HepG2 (cell line): Measurements from ENCODE around the gene SHFL. TPM values are rescaled to one million over a fixed set of nuclear protein-coding genes. Genes with fewer than 3 reads are reported as not detected.

Experiments
- ATAC-seq: fragments of 200-7000 bp; cut with Tn5 transposase; 3 replicates; pipeline ENCODE4 v1.9.1; 2020; ENCODE audit warnings: mild to moderate bottlenecking, moderate library complexity
- BruUV-seq: library from RNA; stranded (reverse); fragments of 400-500 nt; replicated peaks from 2 replicates; lab custom pipeline; 2021; lab: Mats Ljungman, UMichigan
- CTCF ChIA-PET: fragments of 300-600 bp; formaldehyde crosslinking; extraction: SDS; loops from one replicate; lab custom pipeline; 2021; ENCODE audit warnings: low total read pairs, inconsistent platforms, low intra/inter-chr PET ratio; lab: Yijun Ruan, JAX
- POLR2A ChIA-PET: fragments of 350-600 bp; sonication (Branson Sonifier 250); formaldehyde crosslinking; loops from one replicate; lab custom pipeline; 2020; ENCODE audit warnings: antibody characterized with exemption, inconsistent platforms; lab: Yijun Ruan, JAX
- DNase-seq: peaks from one replicate; pipeline ENCODE4 v3.0.0-alpha.2; 2015; ENCODE audit warnings: low spot score
- FAIRE-seq: peaks from 3 replicates; lab custom pipeline; 2011; peaks lifted over from hg19 to GRCh38; lab: Jason Lieb, UNC
- H2AFZ ChIP-seq: one replicate; pipeline ENCODE4 v1.6.1; 2011; ENCODE audit warnings: low read length, inconsistent platforms
- H3K27ac ChIP-seq: fragments of 300-600 bp; 3 replicates; pipeline ENCODE4 v1.8.0; 2011; ENCODE audit warnings: mixed run types, mild to moderate bottlenecking, mixed read lengths, low read length, inconsistent platforms; ENCODE audit not compliant: insufficient read depth; ENCODE audit errors: extremely low read length
- H3K27me3 ChIP-seq, 2 experiments: fragments of 200-600 bp in 1 of 2; 2 replicates in 1 of 2; 3 replicates in 1 of 2; pipeline versions ENCODE4 v1.6.0 to v1.8.0; 2011; ENCODE audit warnings: low read length in 2 of 2, mild to moderate bottlenecking in 2 of 2, moderate library complexity in 2 of 2, inconsistent platforms in 1 of 2; ENCODE audit not compliant: insufficient read depth in 2 of 2, control insufficient read depth in 1 of 2
- H3K36me3 ChIP-seq, 2 experiments: fragments of 200-600 bp in 1 of 2; replicated peaks in 1 of 2; 2 replicates in 1 of 2; 3 replicates in 1 of 2; pipeline versions ENCODE4 v1.5.1 to v1.8.0; 2011; ENCODE audit warnings: low read length in 2 of 2, inconsistent platforms in 1 of 2; ENCODE audit not compliant: insufficient read depth in 2 of 2, control insufficient read depth in 1 of 2
- H3K4me1 ChIP-seq: 2 replicates; pipeline ENCODE4 v1.5.1; 2012; ENCODE audit warnings: low read length, inconsistent platforms; ENCODE audit not compliant: insufficient read depth
- H3K4me2 ChIP-seq: 2 replicates; pipeline ENCODE4 v1.6.0; 2011; ENCODE audit warnings: low read depth, low read length, inconsistent platforms
- H3K4me3 ChIP-seq, 3 experiments: fragments of 200-600 bp in 1 of 3; sonication (generic), shearing (Covaris generic) in 1 of 3; replicated peaks in 1 of 3; 2 replicates each; pipeline ENCODE4 v1.5.1; 2011 to 2016; ENCODE audit warnings: low read length in 3 of 3, inconsistent platforms in 2 of 3, low read depth in 2 of 3, mild to moderate bottlenecking in 2 of 3, control low read depth in 1 of 3, mixed read lengths in 1 of 3; ENCODE audit not compliant: insufficient read depth in 1 of 3
- H3K79me2 ChIP-seq: one replicate; pipeline ENCODE4 v1.6.1; 2011; ENCODE audit warnings: low read length, inconsistent platforms; ENCODE audit not compliant: insufficient read depth
- H3K9ac ChIP-seq: 2 replicates; pipeline ENCODE4 v1.6.0; 2011; ENCODE audit warnings: mild to moderate bottlenecking, low read depth, low read length, inconsistent platforms; ENCODE audit not compliant: insufficient read depth
- H3K9me3 ChIP-seq: 2 replicates; pipeline ENCODE4 v1.5.1; 2012; ENCODE audit warnings: mild to moderate bottlenecking, low read length
- H4K20me1 ChIP-seq: 2 replicates; pipeline ENCODE4 v1.6.0; 2011; ENCODE audit warnings: inconsistent platforms, mild to moderate bottlenecking, low read length, moderate library complexity; ENCODE audit not compliant: insufficient read depth
- ASH2L ChIP-seq: fragments of 300-600, 200-600 bp; sonication (generic); IDR thresholded peaks from 2 replicates; pipeline ENCODE4 v1.7.0; 2017; ENCODE audit warnings: low read depth, mild to moderate bottlenecking, moderate library complexity, mixed read lengths, low read length; ENCODE audit not compliant: insufficient read length
- CCDC6 ChIP-seq: sonication (generic); formaldehyde crosslinking; IDR thresholded peaks from 2 replicates; pipeline ENCODE4 v1.8.1; 2022; ENCODE audit warnings: mild to moderate bottlenecking, missing genetic modification reagents, moderate library complexity
- EED ChIP-seq: sonication (generic); formaldehyde crosslinking; IDR thresholded peaks from 2 replicates; pipeline ENCODE4 v1.5.0; 2020; ENCODE audit warnings: mild to moderate bottlenecking, missing genetic modification reagents
- HCFC1 ChIP-seq: fragments of 150-350 bp; IDR thresholded peaks from 2 replicates; pipeline ENCODE4 v1.6.1; 2014; ENCODE audit warnings: low read depth, low read length
- HNRNPLL ChIP-seq: fragments of 200-400 bp; formaldehyde crosslinking; IDR thresholded peaks from 2 replicates; pipeline ENCODE4 v1.6.1; 2017; ENCODE audit warnings: mild to moderate bottlenecking, low read depth, low read length; ENCODE audit not compliant: poor library complexity, severe bottlenecking
- KLF6 ChIP-seq: IDR thresholded peaks from 2 replicates; pipeline ENCODE4 v1.8.0; 2016; ENCODE audit warnings: missing biosample characterization, missing genetic modification reagents
- MYNN ChIP-seq: sonication (generic); formaldehyde crosslinking; IDR thresholded peaks from 2 replicates; pipeline ENCODE4 v1.4.0; 2020; ENCODE audit warnings: mild to moderate bottlenecking, low read depth, missing genetic modification reagents
- POLR2A ChIP-seq, 2 experiments: IDR thresholded peaks; 2 replicates each; pipeline ENCODE4 v1.6.1; 2011; ENCODE audit warnings: low read depth in 2 of 2, low read length in 2 of 2, mild to moderate bottlenecking in 1 of 2, moderate library complexity in 1 of 2; ENCODE audit not compliant: insufficient read depth in 1 of 2
- RBM22 ChIP-seq: fragments of 200-400 bp; formaldehyde crosslinking; optimal IDR thresholded peaks from 2 replicates; pipeline ENCODE3; 2017; ENCODE audit warnings: mild to moderate bottlenecking, low read length, moderate library complexity
- RERE ChIP-seq: IDR thresholded peaks from 2 replicates; pipeline ENCODE4 v1.6.1; 2016; ENCODE audit warnings: low read depth, missing genetic modification reagents, missing compliant biosample characterization
- SMARCE1 ChIP-seq: fragments of 450-650 bp; IDR thresholded peaks from 2 replicates; pipeline ENCODE4 v1.6.1; 2017; ENCODE audit warnings: borderline replicate concordance
- SRF ChIP-seq: IDR thresholded peaks from 2 replicates; pipeline ENCODE4 v1.6.1; 2011; ENCODE audit warnings: mild to moderate bottlenecking, low read depth, low read length, moderate library complexity
- SRSF1 ChIP-seq: fragments of 200-400 bp; formaldehyde crosslinking; optimal IDR thresholded peaks from 2 replicates; pipeline ENCODE3; 2017; ENCODE audit warnings: mild to moderate bottlenecking, low read depth, low read length, moderate library complexity
- SRSF4 ChIP-seq: fragments of 200-400 bp; formaldehyde crosslinking; IDR thresholded peaks from one replicate; pipeline ENCODE4 v1.6.1; 2018; ENCODE audit warnings: mild to moderate bottlenecking, low read depth, low read length, moderate library complexity; ENCODE audit not compliant: poor library complexity, severe bottlenecking
- SRY ChIP-seq: sonication (generic); formaldehyde crosslinking; IDR thresholded peaks from 2 replicates; pipeline ENCODE4 v1.8.0; 2022; ENCODE audit warnings: mild to moderate bottlenecking, missing genetic modification reagents
- TBL1XR1 ChIP-seq: fragments of 150-350 bp; IDR thresholded peaks from 2 replicates; pipeline ENCODE4 v1.6.1; 2014; ENCODE audit warnings: borderline replicate concordance, low read length; ENCODE audit not compliant: partially characterized antibody
- ZNF343 ChIP-seq: sonication (generic); formaldehyde crosslinking; IDR thresholded peaks from 2 replicates; pipeline ENCODE4 v1.4.0; 2020; ENCODE audit warnings: mild to moderate bottlenecking, missing genetic modification reagents
- ZNF570 ChIP-seq: sonication (generic); formaldehyde crosslinking; IDR thresholded peaks from 2 replicates; pipeline ENCODE4 v1.4.0; 2020; ENCODE audit warnings: mild to moderate bottlenecking, missing genetic modification reagents, borderline replicate concordance
- WGBS: methylation state at CpG from one replicate; pipeline ENCODE4 v1.1.6; 2017; ENCODE audit warnings: low lambda C conversion rate; 5-methylcytosine and 5-hydroxymethylcytosine counted together
- in situ Hi-C: cut with HindIII; loops from 2 replicates; pipeline ENCODE4 v1.10.0; 2017; ENCODE audit warnings: low pct_unique_long_range_greater_than_20kb; ENCODE audit not compliant: extremely low pct_ligation_motif_present
- intact Hi-C: fragments of 100-400 bp; cut with micrococcal nuclease; formaldehyde crosslinking; loops from one replicate; pipeline ENCODE4 v1.10.0; 2022; ENCODE audit not compliant: unreplicated experiment
- polyA plus RNA-seq, 8 experiments: library from polyadenylated mRNA; depleted of rRNA in 3 of 8; stranded (reverse) in 7 of 8; unstranded in 1 of 8; fragments of >200 nt; fragmentation: Illumina TruSeq in 4 of 8; extraction: Trizol in 4 of 8; gene quantifications; 2 replicates each; pipeline versions ENCODE4 v1.2.1 to v1.2.3, GENCODE V29; 2011 to 2016; ENCODE audit warnings: low read depth in 4 of 8, missing spikeins in 1 of 8, mixed read lengths in 1 of 8; ENCODE audit not compliant: insufficient read depth in 1 of 8
- total RNA-seq, 5 experiments: library from RNA; depleted of rRNA; stranded (reverse); fragments of >200 nt; fragmentation: Illumina TruSeq; extraction: Trizol; gene quantifications; 2 replicates each; pipeline ENCODE4 v1.2.3, GENCODE V29; 2016; ENCODE audit warnings: low read depth in 1 of 5

SHFL gene
- total and polyA plus RNA-seq, 2 of the 13 experiments (the other 11 are each of a cell fraction or from before 2014, with no cell fraction given), result 12.3 to 36.4 TPM

- ChIA-PET POLR2A (interaction anchor here (0.9 to 1.3 kb wide), 3 partner anchors 9 to 180 kb away, joined by 3 to 4 read pairs (median 3); partner anchors contain the start of gene ANGPTL6), CTCF (interaction anchor here (0.7 kb wide), 1 partner anchor 181 kb away, joined by 3 read pairs; no protein-coding TSS in a partner anchor)
- H3K27ac ChIP-seq, result no peak overlapping the region
- intact Hi-C loops, result no loop called here
- WGBS, result 85% methylated on average over 19 of the region's 23 CpGs
- no peak overlapping the region for H3K4me3 ChIP-seq
- peaks cover 13% of the 10 kb centered on the region; the same call in 1 of the 2 replicates for H4K20me1 ChIP-seq
- no peak overlapping the region for H3K9ac ChIP-seq
- peaks cover 28% of the 10 kb centered on the region for H3K4me1 ChIP-seq
- H3K9me3 ChIP-seq, result no peaks in the 10 kb centered on the region
- FAIRE-seq (no peak), ATAC-seq (no peak), DNase-seq (no peak)
- H3K4me2 ChIP-seq, result no peak overlapping the region
- H3K79me2 ChIP-seq, result peaks cover 12% of the 10 kb centered on the region
- H2AFZ ChIP-seq, result no peak overlapping the region
- TSS peak; percentile 35 for BruUV-seq
- no peaks in the 10 kb centered on the region; a peak in 1 of 5 replicates for H3K27me3 ChIP-seq
- H3K36me3 ChIP-seq, result peaks cover 38 to 68% of the 10 kb centered on the region in 2 experiments
- in situ Hi-C loops, result no loop called here
- TF ChIP-seq ASH2L (no peak), ZNF570 (CRISPR knock-in tag) (no peak), TBL1XR1 (no peak), HNRNPLL (no peak), EED (CRISPR knock-in tag) (no peak), ZNF343 (CRISPR knock-in tag) (no peak), MYNN (CRISPR knock-in tag) (no peak), SRF (no peak), POLR2A (IDR thresholded peaks at IDR 0.05; ENCODE audit: insufficient read depth in 1 of 2, low read depth in 2 of 2, low read length in 2 of 2) (peak in 1 of 2 experiments; percentile 34; a peak in 2 of 4 replicates), SRSF1 (no peak), CCDC6 (CRISPR knock-in tag) (0 out of 2 replicates have a peak, but pooled peaks have one; percentile 1), SMARCE1 (no peak), SRSF4 (no peak), RERE (CRISPR knock-in tag) (no peak), RBM22 (peak; percentile 50), HCFC1 (no peak), KLF6 (no peak), SRY (CRISPR knock-in tag) (0 out of 2 replicates have a peak, but pooled peaks have one; percentile 31)
Observed at GRCh38 chr19:10112037-10112761, 26.1 kb downstream of the SHFL start.
